Peyer's patch (tissue), 4 donors: ENCODE measurements around the gene RASA3. TPM values are rescaled to one million over a fixed set of nuclear protein-coding genes. Genes with fewer than 3 reads are reported as not detected.
A peak's percentile ranks its signal among the peaks of the same experiment; 100 is the strongest.

ENCODE experiments used
- DNase-seq, 3 donors: peaks; one replicate each; pipeline ENCODE4 v3.0.0-alpha.2; 2017 to 2019
- H3K27ac ChIP-seq, 4 donors: fragments of 200-600 bp; sonication (generic); one replicate each; pipeline ENCODE4 v1.5.1; 2016 to 2019
- H3K27me3 ChIP-seq, 2 donors: fragments of 200-600 bp; sonication (generic); one replicate each; pipeline ENCODE4 v1.5.1; 2019
- H3K36me3 ChIP-seq, 3 donors: fragments of 200-600 bp; sonication (generic); one replicate each; pipeline ENCODE4 v1.5.1; 2016 to 2019
- H3K4me1 ChIP-seq, 4 donors: fragments of 200-600 bp; sonication (generic); one replicate each; pipeline ENCODE4 v1.5.1; 2016 to 2019
- H3K4me3 ChIP-seq, 4 donors: fragments of 200-600 bp; sonication (generic); 1 replicate in 3 of 4; 2 replicates in 1 of 4; pipeline ENCODE4 v1.5.1; 2016 to 2019; ENCODE audit warnings: mild to moderate bottlenecking in 1 of 4
- H3K9me3 ChIP-seq, 4 donors: fragments of 200-600 bp; sonication (generic); one replicate each; pipeline ENCODE4 v1.5.1; 2016 to 2019; ENCODE audit warnings: mild to moderate bottlenecking in 1 of 4
- POLR2A ChIP-seq, 2 donors: fragments of 450-650 bp; IDR thresholded peaks; one replicate each; pipeline ENCODE4 v1.5.1; 2017; ENCODE audit warnings: antibody characterized with exemption in 2 of 2, mild to moderate bottlenecking in 2 of 2, moderate library complexity in 2 of 2
- total RNA-seq, 4 donors: library from RNA; depleted of rRNA; stranded (reverse); fragments of >200 nt; gene quantifications; one replicate each; pipeline ENCODE4 v1.1.0, GENCODE V29; 2016
- TF ChIP-seq, protein P1 (sequence below), 6 experiments: fragments of 450-650 bp in 4 of 6; fragments of 200-600 bp in 2 of 6; sonication (generic) in 1 of 6; IDR thresholded peaks; one replicate each; pipeline ENCODE4 v1.5.1; 2017 to 2019; ENCODE audit warnings: antibody characterized with exemption in 6 of 6, mild to moderate bottlenecking in 3 of 6, moderate library complexity in 1 of 6

RASA3 gene
- total RNA-seq, 4 donors from 2014 or later, result 3.5 to 41.3 (median 6.9) TPM

DNA sequence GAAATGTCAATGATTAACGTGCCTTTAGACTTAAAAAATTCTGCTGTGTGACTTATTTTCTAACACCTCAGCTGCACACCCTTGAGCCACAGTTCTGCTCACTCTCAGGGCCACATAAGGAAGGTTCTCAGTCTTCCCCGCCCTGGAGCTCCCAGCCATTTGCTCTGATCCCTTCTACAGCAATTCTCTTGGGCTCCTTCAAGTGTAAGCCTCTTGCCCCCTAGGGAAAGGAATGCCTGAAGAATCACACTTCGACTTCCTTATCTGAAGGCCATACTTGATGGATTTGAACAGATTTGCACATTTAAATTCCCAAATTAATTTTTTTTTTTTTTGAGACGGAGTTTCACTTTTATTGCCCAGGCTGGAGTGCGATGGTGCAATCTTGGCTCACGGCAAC, 44.2 kb downstream of the RASA3 start:
- no peak for TF ChIP-seq POLR2A (IDR thresholded peaks at IDR 0.05)
- TF ChIP-seq, protein P1, sequence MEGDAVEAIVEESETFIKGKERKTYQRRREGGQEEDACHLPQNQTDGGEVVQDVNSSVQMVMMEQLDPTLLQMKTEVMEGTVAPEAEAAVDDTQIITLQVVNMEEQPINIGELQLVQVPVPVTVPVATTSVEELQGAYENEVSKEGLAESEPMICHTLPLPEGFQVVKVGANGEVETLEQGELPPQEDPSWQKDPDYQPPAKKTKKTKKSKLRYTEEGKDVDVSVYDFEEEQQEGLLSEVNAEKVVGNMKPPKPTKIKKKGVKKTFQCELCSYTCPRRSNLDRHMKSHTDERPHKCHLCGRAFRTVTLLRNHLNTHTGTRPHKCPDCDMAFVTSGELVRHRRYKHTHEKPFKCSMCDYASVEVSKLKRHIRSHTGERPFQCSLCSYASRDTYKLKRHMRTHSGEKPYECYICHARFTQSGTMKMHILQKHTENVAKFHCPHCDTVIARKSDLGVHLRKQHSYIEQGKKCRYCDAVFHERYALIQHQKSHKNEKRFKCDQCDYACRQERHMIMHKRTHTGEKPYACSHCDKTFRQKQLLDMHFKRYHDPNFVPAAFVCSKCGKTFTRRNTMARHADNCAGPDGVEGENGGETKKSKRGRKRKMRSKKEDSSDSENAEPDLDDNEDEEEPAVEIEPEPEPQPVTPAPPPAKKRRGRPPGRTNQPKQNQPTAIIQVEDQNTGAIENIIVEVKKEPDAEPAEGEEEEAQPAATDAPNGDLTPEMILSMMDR (IDR thresholded peaks at IDR 0.05), result no peak
- no peaks in the 10 kb centered on the region for H3K27me3 ChIP-seq
- no peaks in the 10 kb centered on the region for H3K4me1 ChIP-seq
- H3K9me3 ChIP-seq, result no peaks in the 10 kb centered on the region
- no peak overlapping the region for H3K4me3 ChIP-seq
- DNase-seq, result no peak
- no peaks in the 10 kb centered on the region for H3K36me3 ChIP-seq
- no peak overlapping the region for H3K27ac ChIP-seq

- no peak for TF ChIP-seq POLR2A (IDR thresholded peaks at IDR 0.05)
- H3K9me3 ChIP-seq, result no peaks in the 10 kb centered on the region
- peak in 1 of 3 donors; percentile 42 for DNase-seq
Observed at GRCh38 chr13:114087430-114087829, 45.0 kb downstream of the RASA3 start.

GRCh38 chr13:114082849-114083645, 49.4 kb downstream of the RASA3 start:
- DNase-seq, result no peak
- H3K4me3 ChIP-seq, result no peak overlapping the region
- H3K27me3 ChIP-seq, result no peaks in the 10 kb centered on the region
- TF ChIP-seq POLR2A (IDR thresholded peaks at IDR 0.05), result no peak
- TF ChIP-seq, protein P1 (IDR thresholded peaks at IDR 0.05), result no peak
- H3K36me3 ChIP-seq, result no peaks in the 10 kb centered on the region
- H3K4me1 ChIP-seq, result peaks cover 0 to 5% (median 1%) of the 10 kb centered on the region in 4 donors
- H3K9me3 ChIP-seq, result no peaks in the 10 kb centered on the region
- H3K27ac ChIP-seq, result no peak overlapping the region

More at GRCh38 chr13:114087430-114087829, 45.0 kb downstream of the RASA3 start:
- no peaks in the 10 kb centered on the region for H3K4me1 ChIP-seq
- no peaks in the 10 kb centered on the region for H3K27me3 ChIP-seq
- no peaks in the 10 kb centered on the region for H3K36me3 ChIP-seq
- H3K27ac ChIP-seq, result no peak overlapping the region
- H3K4me3 ChIP-seq, result no peak overlapping the region

GRCh38 chr13:114081761-114082681, 50.4 kb downstream of the RASA3 start:
- peak in 1 of 3 donors; percentile 36 for DNase-seq
- no peak for TF ChIP-seq POLR2A (IDR thresholded peaks at IDR 0.05)
- TF ChIP-seq, protein P1 (IDR thresholded peaks at IDR 0.05), result no peak
- H3K4me3 ChIP-seq, result no peak overlapping the region
- no peak overlapping the region for H3K27ac ChIP-seq
- H3K9me3 ChIP-seq, result no peaks in the 10 kb centered on the region
- H3K36me3 ChIP-seq, result no peaks in the 10 kb centered on the region
- peaks cover 0 to 5% (median 1%) of the 10 kb centered on the region in 4 donors for H3K4me1 ChIP-seq
- no peaks in the 10 kb centered on the region for H3K27me3 ChIP-seq

DNA sequence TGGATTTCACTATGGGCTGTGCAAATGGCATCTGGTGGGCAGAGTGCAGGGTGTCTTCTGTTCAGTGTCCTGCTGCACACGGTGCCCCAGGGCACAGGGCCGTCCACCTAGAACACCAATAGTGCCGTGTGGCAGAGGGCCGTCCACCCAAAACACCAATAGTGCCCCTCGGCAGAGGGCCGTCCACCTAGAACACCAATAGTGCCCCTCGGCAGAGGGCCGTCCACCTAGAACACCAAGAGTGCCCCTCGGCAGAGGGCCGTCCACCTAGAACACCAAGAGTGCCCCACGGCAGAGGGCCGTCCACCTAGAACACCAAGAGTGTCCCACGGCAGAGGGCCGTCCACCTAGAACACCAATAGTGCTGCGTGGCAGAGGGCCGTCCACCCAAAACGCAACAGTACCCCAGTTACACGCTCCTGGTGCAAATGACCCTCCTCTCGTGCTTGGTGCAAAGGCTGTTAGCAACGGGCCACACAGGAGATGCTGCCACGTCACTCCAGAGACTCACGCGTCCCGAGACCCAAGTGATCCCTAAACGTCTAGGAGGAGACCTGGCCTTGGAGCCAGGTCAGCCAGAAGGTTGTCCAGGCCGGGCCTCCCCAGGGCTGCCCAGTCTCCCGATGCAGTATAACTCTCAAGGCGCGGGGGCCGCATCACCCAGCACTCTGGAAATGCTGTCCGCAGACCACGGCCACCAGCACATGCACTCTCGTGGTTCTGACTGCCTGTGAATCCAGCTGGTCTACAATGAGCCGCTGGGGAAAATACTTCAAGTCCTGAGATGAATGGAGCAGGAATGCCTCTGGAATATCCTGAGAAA, 51.5 kb downstream of the RASA3 start:
- Histone ChIP-seq H3K36me3 (no peaks in the 10 kb centered on the region), H3K27me3 (no peaks in the 10 kb centered on the region), H3K4me3 (no peak overlapping the region), H3K9me3 (no peaks in the 10 kb centered on the region), H3K4me1 (peaks cover 0 to 5% (median 1%) of the 10 kb centered on the region in 4 donors), H3K27ac (no peak overlapping the region)
- peak in 2 of 3 donors; percentile 16 to 42 for DNase-seq
- TF ChIP-seq, protein P1 (IDR thresholded peaks at IDR 0.05), result no peak
- TF ChIP-seq POLR2A (IDR thresholded peaks at IDR 0.05), result no peak
